Measurements from ENCODE around the gene PTPRO. TPM values are rescaled to one million over a fixed set of nuclear protein-coding genes. Genes with fewer than 3 reads are reported as not detected.

Gene PTPRO
- total RNA-seq, 1 donor from 2014 or later, result 5.8 TPM

DNA sequence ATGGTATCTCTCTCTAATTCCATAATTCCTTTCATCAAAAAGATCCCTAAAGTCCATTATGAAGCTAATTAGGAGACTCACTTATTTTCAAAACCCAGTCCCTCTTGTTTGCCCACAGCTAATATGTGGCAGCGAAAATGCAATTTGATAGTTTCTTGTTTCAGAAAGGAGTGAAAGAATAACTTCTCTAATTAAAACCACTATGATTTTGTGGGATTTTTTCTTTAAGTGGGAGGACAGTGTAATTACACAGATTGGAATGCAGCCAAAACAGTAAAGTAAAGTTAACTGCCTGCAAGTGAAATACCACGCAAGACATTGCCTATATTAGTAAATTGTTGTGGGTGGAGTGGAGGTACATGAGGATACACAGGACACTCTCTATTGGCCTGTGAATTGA is 50.0 kb downstream of the PTPRO start:
- peaks cover 7% of the 10 kb centered on the region for H3K4me1 ChIP-seq
- H3K4me1 Mint-ChIP-seq, result no peaks in the 10 kb centered on the region
- no peak overlapping the region for H3K27ac ChIP-seq
- no peak overlapping the region for H2AFZ ChIP-seq (replicated peaks)
- H3K27me3 Mint-ChIP-seq (ENCODE audit: insufficient read depth, low read depth), result no peaks in the 10 kb centered on the region
- no peak for DNase-seq (ENCODE audit: low spot score)
- H3K9me3 Mint-ChIP-seq, result peaks cover 8% of the 10 kb centered on the region
- no peak overlapping the region for H3K4me3 Mint-ChIP-seq
- H3K27me3 ChIP-seq, result no peaks in the 10 kb centered on the region
- H3F3A ChIP-seq (ENCODE audit: low read depth), result no peaks in the 10 kb centered on the region
- no peak for TF ChIP-seq EZH2 (IDR thresholded peaks at IDR 0.05)
- H3K36me3 Mint-ChIP-seq, result no peaks in the 10 kb centered on the region
- H3K36me3 ChIP-seq, result no peaks in the 10 kb centered on the region
- H3K27ac Mint-ChIP-seq, result no peak overlapping the region
- no peaks in the 10 kb centered on the region for H4K20me1 ChIP-seq (ENCODE audit: low read depth)
- H3K4me2 ChIP-seq, result no peak overlapping the region
- no peak overlapping the region for H3K4me3 ChIP-seq
- no peaks in the 10 kb centered on the region for H3K9me3 ChIP-seq (ENCODE audit: low read depth)
- no peaks in the 10 kb centered on the region for H3K79me2 ChIP-seq (ENCODE audit: low read depth)
- no peak overlapping the region for H3K9ac ChIP-seq

DNA sequence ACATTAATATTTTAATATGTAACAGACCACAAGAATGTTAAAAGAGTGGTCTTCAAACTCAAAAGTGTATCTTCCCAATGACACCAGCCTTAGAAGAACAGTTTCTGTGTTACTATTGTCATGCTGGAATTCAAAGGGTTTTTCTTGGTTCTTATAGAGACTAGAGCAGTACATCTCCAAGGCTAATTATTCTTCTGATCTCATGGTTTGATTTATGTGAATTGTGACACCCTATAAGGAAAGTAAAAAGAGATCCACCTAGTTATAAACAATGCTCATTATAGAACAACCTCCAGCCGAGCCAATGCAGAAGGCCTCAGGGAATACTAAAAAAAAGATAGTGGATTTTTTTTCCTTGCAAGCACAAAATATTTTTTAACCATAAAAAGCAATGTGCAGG is 65.5 kb downstream of the PTPRO start:
- no peaks in the 10 kb centered on the region for H4K20me1 ChIP-seq (ENCODE audit: low read depth)
- H2AFZ ChIP-seq (replicated peaks), result no peak overlapping the region
- Mint-ChIP-seq H3K27me3 (ENCODE audit: insufficient read depth, low read depth) (peaks cover 2% of the 10 kb centered on the region), H3K27ac (no peak overlapping the region), H3K36me3 (no peaks in the 10 kb centered on the region), H3K9me3 (no peaks in the 10 kb centered on the region), H3K4me3 (no peak overlapping the region), H3K4me1 (no peaks in the 10 kb centered on the region)
- no peak overlapping the region for H3K4me3 ChIP-seq
- no peaks in the 10 kb centered on the region for H3K27me3 ChIP-seq
- no peak for DNase-seq (ENCODE audit: low spot score)
- TF ChIP-seq CTCF (IDR thresholded peaks at IDR 0.05) (no peak), EZH2phosphoT487 (IDR thresholded peaks at IDR 0.05) (no peak), EZH2 (IDR thresholded peaks at IDR 0.05) (no peak)
- H3K4me2 ChIP-seq, result no peak overlapping the region
- H3K9ac ChIP-seq, result no peak overlapping the region
- no peaks in the 10 kb centered on the region for H3K9me3 ChIP-seq (ENCODE audit: low read depth)
- H3K27ac ChIP-seq, result no peak overlapping the region
- no peaks in the 10 kb centered on the region for H3K4me1 ChIP-seq
- no peaks in the 10 kb centered on the region for H3K79me2 ChIP-seq (ENCODE audit: low read depth)
- no peaks in the 10 kb centered on the region for H3F3A ChIP-seq (ENCODE audit: low read depth)
- no peaks in the 10 kb centered on the region for H3K36me3 ChIP-seq

DNA sequence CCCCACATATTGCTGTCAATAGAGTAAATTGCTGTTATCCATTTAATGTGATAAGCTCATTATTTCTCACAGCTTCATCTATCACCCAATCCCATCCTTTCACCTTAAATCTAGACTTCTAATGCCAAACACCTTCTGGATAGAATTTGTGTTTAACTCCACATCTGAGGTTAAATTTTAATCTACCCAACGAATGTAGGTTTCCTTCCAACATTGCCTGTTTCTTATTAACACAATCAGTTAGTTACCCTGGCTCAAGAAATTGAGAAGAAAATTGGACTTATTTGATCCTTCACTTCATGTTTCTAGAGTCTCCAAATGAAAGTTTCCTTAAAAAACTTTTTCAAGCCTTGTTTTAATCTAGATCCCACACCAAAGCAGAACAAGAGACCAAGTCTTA is 67.3 kb downstream of the PTPRO start:
- Histone ChIP-seq H3K4me2 (no peak overlapping the region), H3K4me3 (no peak overlapping the region), H2AFZ (replicated peaks) (no peak overlapping the region), H3K4me1 (no peaks in the 10 kb centered on the region), H3K27me3 (no peaks in the 10 kb centered on the region), H3F3A (ENCODE audit: low read depth) (no peaks in the 10 kb centered on the region), H3K9me3 (ENCODE audit: low read depth) (no peaks in the 10 kb centered on the region), H3K27ac (no peak overlapping the region), H4K20me1 (ENCODE audit: low read depth) (no peaks in the 10 kb centered on the region), H3K79me2 (ENCODE audit: low read depth) (no peaks in the 10 kb centered on the region), H3K9ac (no peak overlapping the region), H3K36me3 (no peaks in the 10 kb centered on the region)
- no peaks in the 10 kb centered on the region for H3K36me3 Mint-ChIP-seq
- no peak overlapping the region for H3K4me3 Mint-ChIP-seq
- TF ChIP-seq EZH2 (IDR thresholded peaks at IDR 0.05) (no peak), EZH2phosphoT487 (IDR thresholded peaks at IDR 0.05) (no peak), CTCF (IDR thresholded peaks at IDR 0.05) (no peak)
- no peaks in the 10 kb centered on the region for H3K4me1 Mint-ChIP-seq
- H3K9me3 Mint-ChIP-seq, result no peaks in the 10 kb centered on the region
- no peak overlapping the region for H3K27ac Mint-ChIP-seq
- H3K27me3 Mint-ChIP-seq (ENCODE audit: insufficient read depth, low read depth), result peaks cover 2% of the 10 kb centered on the region
- DNase-seq (ENCODE audit: low spot score), result no peak

DNA sequence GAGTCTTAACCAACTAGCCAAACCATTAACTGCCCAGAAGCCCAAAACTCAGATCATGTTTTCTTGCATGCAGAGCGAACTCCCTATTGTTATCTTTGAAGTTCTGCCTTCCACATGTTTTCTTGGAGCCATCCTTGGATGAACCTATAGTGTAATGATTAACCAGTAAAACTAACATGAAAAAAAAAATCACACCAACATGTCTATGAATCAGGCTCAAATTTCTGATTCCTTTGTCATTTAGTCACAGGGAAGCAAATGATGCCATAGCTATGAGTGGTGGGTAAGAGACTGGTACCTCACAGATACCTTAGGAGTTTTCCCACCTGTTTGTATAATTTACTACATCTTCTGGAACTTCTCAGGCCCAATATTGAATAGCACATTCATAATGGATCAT is 70.7 kb downstream of the PTPRO start:
- Mint-ChIP-seq H3K27me3 (ENCODE audit: insufficient read depth, low read depth) (peaks cover 2% of the 10 kb centered on the region), H3K4me3 (no peak overlapping the region), H3K4me1 (no peaks in the 10 kb centered on the region), H3K36me3 (no peaks in the 10 kb centered on the region), H3K9me3 (no peaks in the 10 kb centered on the region), H3K27ac (no peak overlapping the region)
- Histone ChIP-seq H3K27ac (no peak overlapping the region), H3F3A (ENCODE audit: low read depth) (no peaks in the 10 kb centered on the region), H3K4me1 (no peaks in the 10 kb centered on the region), H3K36me3 (no peaks in the 10 kb centered on the region), H2AFZ (replicated peaks) (no peak overlapping the region), H3K27me3 (no peaks in the 10 kb centered on the region), H3K79me2 (ENCODE audit: low read depth) (no peaks in the 10 kb centered on the region), H3K4me3 (no peak overlapping the region), H3K9me3 (ENCODE audit: low read depth) (no peaks in the 10 kb centered on the region), H3K9ac (no peak overlapping the region), H4K20me1 (ENCODE audit: low read depth) (no peaks in the 10 kb centered on the region), H3K4me2 (no peak overlapping the region)
- DNase-seq (ENCODE audit: low spot score), result no peak
- TF ChIP-seq CTCF (IDR thresholded peaks at IDR 0.05) (no peak), EZH2 (IDR thresholded peaks at IDR 0.05) (no peak), EZH2phosphoT487 (IDR thresholded peaks at IDR 0.05) (no peak)
